SK-N-SH treated with all-trans-retinoic acid at 6 μM for 48 hours (cell line): ENCODE data around the gene LLGL2.
"Not testable (repeated sequence)": the region's sequence is repeated elsewhere in the genome, so short reads cannot be mapped to it uniquely, and the experiment has no call there.

Source experiments
- ATAC-seq: fragments of 200-7000 bp; cut with Tn5 transposase; 3 replicates; pipeline ENCODE4 v1.9.1; 2020; ENCODE audit warnings: mild to moderate bottlenecking, moderate library complexity
- ARNTL ChIP-seq: fragments of 450-650 bp; formaldehyde crosslinking; IDR thresholded peaks from 2 replicates; pipeline ENCODE4 v1.5.0; 2020; ENCODE audit warnings: low read depth, mild to moderate bottlenecking, moderate library complexity, borderline replicate concordance
- BACH2 ChIP-seq: fragments of 250-450 bp; sonication (Bioruptor Pico); IDR thresholded peaks from 2 replicates; pipeline ENCODE4 v1.9.0; 2021; ENCODE audit warnings: mild to moderate bottlenecking, borderline replicate concordance
- CREB5 ChIP-seq: fragments of 250-450 bp; sonication (Bioruptor Pico); IDR thresholded peaks from 2 replicates; pipeline ENCODE4 v1.5.1; 2020; ENCODE audit warnings: low read depth, mild to moderate bottlenecking, moderate library complexity
- CSDC2 ChIP-seq: fragments of 250-450 bp; sonication (Bioruptor Pico); IDR thresholded peaks from 2 replicates; pipeline ENCODE4 v1.5.0; 2020; ENCODE audit warnings: mild to moderate bottlenecking, moderate library complexity
- CSRNP3 ChIP-seq: fragments of 250-450 bp; sonication (Bioruptor Pico); IDR thresholded peaks from 2 replicates; pipeline ENCODE4 v1.5.1; 2021; ENCODE audit warnings: mild to moderate bottlenecking, moderate library complexity
- GLIS3 ChIP-seq: fragments of 250-450 bp; sonication (Bioruptor Pico); IDR thresholded peaks from 2 replicates; pipeline ENCODE4 v1.5.0; 2020; ENCODE audit warnings: mild to moderate bottlenecking, moderate library complexity
- ISL1 ChIP-seq: fragments of 250-450 bp; sonication (Bioruptor Pico); IDR thresholded peaks from 2 replicates; pipeline ENCODE4 v2.1.2; 2022; ENCODE audit warnings: mild to moderate bottlenecking, moderate library complexity
- OSR1 ChIP-seq: fragments of 250-450 bp; sonication (Bioruptor Pico); IDR thresholded peaks from 2 replicates; pipeline ENCODE4 v1.8.0; 2022; ENCODE audit warnings: moderate library complexity, mild to moderate bottlenecking, inconsistent platforms
- POU6F1 ChIP-seq: fragments of 250-450 bp; sonication (Bioruptor Pico); IDR thresholded peaks from 2 replicates; pipeline ENCODE4 v1.8.0; 2021; ENCODE audit warnings: low read depth, mild to moderate bottlenecking, moderate library complexity, borderline replicate concordance
- PPARA ChIP-seq: fragments of 250-450 bp; sonication (Bioruptor Pico); IDR thresholded peaks from 2 replicates; pipeline ENCODE4 v1.5.0; 2020; ENCODE audit warnings: mild to moderate bottlenecking, borderline replicate concordance
- SNAI2 ChIP-seq: fragments of 250-450 bp; sonication (Bioruptor Pico); IDR thresholded peaks from 2 replicates; pipeline ENCODE4 v1.5.0; 2020; ENCODE audit warnings: mild to moderate bottlenecking, moderate library complexity
- TCF4 ChIP-seq: fragments of 250-450 bp; sonication (Bioruptor Pico); IDR thresholded peaks from 2 replicates; pipeline ENCODE4 v1.8.0; 2021; ENCODE audit warnings: mild to moderate bottlenecking, moderate library complexity, borderline replicate concordance
- TOX ChIP-seq: fragments of 250-450 bp; sonication (Bioruptor Pico); IDR thresholded peaks from 2 replicates; pipeline ENCODE4 v1.8.0; 2021; ENCODE audit warnings: mild to moderate bottlenecking, moderate library complexity, borderline replicate concordance
- ZFP3 ChIP-seq: fragments of 250-450 bp; sonication (Bioruptor Pico); IDR thresholded peaks from 2 replicates; pipeline ENCODE4 v1.5.0; 2020; ENCODE audit warnings: mild to moderate bottlenecking, moderate library complexity
- ZFP30 ChIP-seq: fragments of 450-650 bp; formaldehyde crosslinking; IDR thresholded peaks from 2 replicates; pipeline ENCODE4 v1.5.0; 2022; ENCODE audit warnings: mild to moderate bottlenecking, moderate library complexity
- ZNF565 ChIP-seq: fragments of 450-650 bp; formaldehyde crosslinking; conservative IDR thresholded peaks from 2 replicates; pipeline ENCODE4 v1.5.0; 2020; ENCODE audit warnings: low read depth, mild to moderate bottlenecking, moderate library complexity
- ZNF70 ChIP-seq: fragments of 450-650 bp; formaldehyde crosslinking; IDR thresholded peaks from 2 replicates; pipeline ENCODE4 v1.5.0; 2020; ENCODE audit warnings: mild to moderate bottlenecking, moderate library complexity
- ZNF8 ChIP-seq: fragments of 450-650 bp; formaldehyde crosslinking; IDR thresholded peaks from 2 replicates; pipeline ENCODE4 v1.5.0; 2020; ENCODE audit warnings: mild to moderate bottlenecking, moderate library complexity

LLGL2 gene

GRCh38 chr17:75575197-75575596 lies 49.7 kb downstream of the LLGL2 start:
- ATAC-seq: no peak
- no peak for TF ChIP-seq ZFP3 (CRISPR knock-in tag)
- no peak for TF ChIP-seq ZNF70 (CRISPR knock-in tag)
- no peak for TF ChIP-seq TOX
- TF ChIP-seq SNAI2: no peak
- no peak for TF ChIP-seq ISL1 (CRISPR knock-in tag)
- TF ChIP-seq OSR1 (CRISPR knock-in tag): no peak
- TF ChIP-seq POU6F1 (CRISPR knock-in tag): no peak

- no peak for ATAC-seq
- TF ChIP-seq CREB5 (CRISPR knock-in tag) (no peak), ZNF70 (CRISPR knock-in tag) (no peak), GLIS3 (CRISPR knock-in tag) (no peak), CSRNP3 (no peak), CSDC2 (no peak), ARNTL (CRISPR knock-in tag) (no peak), PPARA (CRISPR knock-in tag) (no peak)
These were observed 50.2 kb downstream of the LLGL2 start for GRCh38 chr17:75575728-75576127.

- no peak for ATAC-seq
These were observed 51.2 kb downstream of the LLGL2 start for GRCh38 chr17:75576661-75577060.

GRCh38 chr17:75581121-75581725 lies 55.7 kb downstream of the LLGL2 start:
- not testable (repeated sequence) for ATAC-seq

More at GRCh38 chr17:75576661-75577060, 51.2 kb downstream of the LLGL2 start:
- TF ChIP-seq CREB5 (CRISPR knock-in tag) (no peak), ZFP30 (CRISPR knock-in tag) (no peak), ISL1 (CRISPR knock-in tag) (no peak), CSRNP3 (no peak), ZNF8 (CRISPR knock-in tag) (no peak), BACH2 (CRISPR knock-in tag) (no peak), CSDC2 (no peak), TOX (no peak), TCF4 (CRISPR knock-in tag) (no peak)
- TF ChIP-seq, all 23 proteins: peak for 0

GRCh38 chr17:75583197-75583596 lies 57.7 kb downstream of the LLGL2 start:
- ATAC-seq: not testable (repeated sequence)

- no peak for ATAC-seq
These were observed 59.3 kb downstream of the LLGL2 start for GRCh38 chr17:75584849-75585175.

More at GRCh38 chr17:75584849-75585175, 59.3 kb downstream of the LLGL2 start:
- TF ChIP-seq ZNF70 (CRISPR knock-in tag) (no peak), ZFP30 (CRISPR knock-in tag) (no peak), ZNF565 (CRISPR knock-in tag) (no peak)
- TF ChIP-seq, all 23 proteins: peak for 0
